Measurements from ENCODE around the gene AGFG2. TPM values are rescaled to one million over a fixed set of nuclear protein-coding genes. Genes with fewer than 3 reads are reported as not detected.
"Not testable (repeated sequence)": the region's sequence is repeated elsewhere in the genome, so short reads cannot be mapped to it uniquely, and the experiment has no call there.

AGFG2 gene
- total RNA-seq, 2 donors from 2014 or later: 20.4 to 24.6 TPM

GRCh38 chr7:100540073-100540723 lies 1.2 kb downstream of the AGFG2 start:
- DNase-seq (peak; percentile 89 to 96 (median 94)), ATAC-seq (peak; percentile 64)
- H3K4me1 ChIP-seq: peaks cover 58% of the 10 kb centered on the region
- intact Hi-C loops (cut with DNase I): no loop called here
- no peaks in the 10 kb centered on the region for H3K27me3 ChIP-seq
- TF ChIP-seq POLR2A (IDR thresholded peaks at IDR 0.05): peak in 1 of 3 donors; percentile 4
- TF ChIP-seq, protein P1, sequence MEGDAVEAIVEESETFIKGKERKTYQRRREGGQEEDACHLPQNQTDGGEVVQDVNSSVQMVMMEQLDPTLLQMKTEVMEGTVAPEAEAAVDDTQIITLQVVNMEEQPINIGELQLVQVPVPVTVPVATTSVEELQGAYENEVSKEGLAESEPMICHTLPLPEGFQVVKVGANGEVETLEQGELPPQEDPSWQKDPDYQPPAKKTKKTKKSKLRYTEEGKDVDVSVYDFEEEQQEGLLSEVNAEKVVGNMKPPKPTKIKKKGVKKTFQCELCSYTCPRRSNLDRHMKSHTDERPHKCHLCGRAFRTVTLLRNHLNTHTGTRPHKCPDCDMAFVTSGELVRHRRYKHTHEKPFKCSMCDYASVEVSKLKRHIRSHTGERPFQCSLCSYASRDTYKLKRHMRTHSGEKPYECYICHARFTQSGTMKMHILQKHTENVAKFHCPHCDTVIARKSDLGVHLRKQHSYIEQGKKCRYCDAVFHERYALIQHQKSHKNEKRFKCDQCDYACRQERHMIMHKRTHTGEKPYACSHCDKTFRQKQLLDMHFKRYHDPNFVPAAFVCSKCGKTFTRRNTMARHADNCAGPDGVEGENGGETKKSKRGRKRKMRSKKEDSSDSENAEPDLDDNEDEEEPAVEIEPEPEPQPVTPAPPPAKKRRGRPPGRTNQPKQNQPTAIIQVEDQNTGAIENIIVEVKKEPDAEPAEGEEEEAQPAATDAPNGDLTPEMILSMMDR (IDR thresholded peaks at IDR 0.05): no peak
- no peaks in the 10 kb centered on the region for H3K9me3 ChIP-seq
- H3K4me3 ChIP-seq: peak overlapping the region in 1 of 2 donors; percentile 61
- peak overlapping the region; percentile 86 to 97 (median 92) for H3K27ac ChIP-seq
- 9 to 11% methylated on average over 6 of the region's 6 CpGs for WGBS, 2 donors
- no peaks in the 10 kb centered on the region for H3K36me3 ChIP-seq (replicated peaks in 1 of 2; ENCODE audit: insufficient read depth in 1 of 2, low read depth in 2 of 2)

GRCh38 chr7:100541309-100541708 lies 2.3 kb downstream of the AGFG2 start:
- ATAC-seq; intact Hi-C loops (cut with DNase I); H3K27me3 ChIP-seq; H3K36me3 ChIP-seq (replicated peaks in 1 of 2; ENCODE audit: insufficient read depth in 1 of 2, low read depth in 2 of 2); H3K4me3 ChIP-seq; DNase-seq; H3K9me3 ChIP-seq: not testable (repeated sequence)
- 71 to 82% methylated on average over 7 of the region's 7 CpGs for WGBS, 2 donors
- Histone ChIP-seq H3K27ac (peak overlapping the region in 3 of 4 donors; percentile 27 to 97 (median 90)), H3K4me1 (peaks cover 70% of the 10 kb centered on the region)

DNA sequence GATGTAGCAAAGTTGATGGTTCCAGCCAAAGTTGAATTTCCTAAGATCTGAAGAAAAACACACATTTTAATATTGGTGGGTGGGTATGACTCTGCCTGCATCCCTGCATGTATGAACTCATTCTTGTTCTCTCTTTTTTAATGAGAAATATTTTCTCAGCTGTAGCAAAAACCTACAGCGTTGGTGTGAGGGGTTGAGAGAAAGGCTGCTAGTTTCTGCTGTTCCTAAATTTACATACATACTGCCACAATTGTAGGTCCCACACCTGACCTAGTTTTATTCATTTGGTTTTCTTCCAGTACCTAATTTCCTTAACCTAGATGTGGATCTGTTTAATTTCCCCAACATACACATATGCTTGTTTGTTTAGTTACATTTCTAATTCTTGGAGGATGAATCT lies 4.6 kb downstream of the AGFG2 start:
- Histone ChIP-seq H3K4me3 (no peak overlapping the region), H3K9me3 (no peaks in the 10 kb centered on the region), H3K36me3 (replicated peaks in 1 of 2; ENCODE audit: insufficient read depth in 1 of 2, low read depth in 2 of 2) (no peaks in the 10 kb centered on the region), H3K4me1 (peaks cover 88% of the 10 kb centered on the region), H3K27me3 (no peaks in the 10 kb centered on the region), H3K27ac (peak overlapping the region; percentile 89 to 98 (median 95))
- TF ChIP-seq, protein P1 (IDR thresholded peaks at IDR 0.05): no peak
- no peak for TF ChIP-seq POLR2A (IDR thresholded peaks at IDR 0.05)
- intact Hi-C loops (cut with DNase I): no loop called here
- DNase-seq (no peak), ATAC-seq (no peak)
- 60 to 63% methylated on average over 1 of the region's 1 CpG for WGBS, 2 donors

- ATAC-seq: no peak
- no peaks in the 10 kb centered on the region for H3K9me3 ChIP-seq
- H3K27ac ChIP-seq: peak overlapping the region; percentile 89 to 98 (median 95)
- WGBS, 2 donors: 14 to 19% methylated on average over 5 of the region's 5 CpGs
- no peak for DNase-seq
- H3K4me1 ChIP-seq: peaks cover 94% of the 10 kb centered on the region
- TF ChIP-seq, protein P1 (IDR thresholded peaks at IDR 0.05): no peak
- no peak for TF ChIP-seq POLR2A (IDR thresholded peaks at IDR 0.05)
- H3K27me3 ChIP-seq: no peaks in the 10 kb centered on the region
- no peaks in the 10 kb centered on the region for H3K36me3 ChIP-seq (replicated peaks in 1 of 2; ENCODE audit: insufficient read depth in 1 of 2, low read depth in 2 of 2)
- intact Hi-C loops (cut with DNase I): no loop called here
- no peak overlapping the region for H3K4me3 ChIP-seq
Observed at GRCh38 chr7:100544386-100544785, 5.4 kb downstream of the AGFG2 start.

GRCh38 chr7:100544967-100545359 lies 6.0 kb downstream of the AGFG2 start:
- Histone ChIP-seq H3K9me3 (no peaks in the 10 kb centered on the region), H3K4me1 (peaks cover 92% of the 10 kb centered on the region), H3K36me3 (replicated peaks in 1 of 2; ENCODE audit: insufficient read depth in 1 of 2, low read depth in 2 of 2) (no peaks in the 10 kb centered on the region), H3K4me3 (no peak overlapping the region), H3K27ac (peak overlapping the region; percentile 89 to 98 (median 95)), H3K27me3 (no peaks in the 10 kb centered on the region)
- intact Hi-C loops (cut with DNase I): no loop called here
- DNase-seq (peak in 3 of 4 donors; percentile 41 to 74 (median 55)), ATAC-seq (peak; percentile 40)
- 13 to 16% methylated on average over 1 of the region's 1 CpG for WGBS, 2 donors
- peak in 2 of 3 donors; percentile 10 to 25 for TF ChIP-seq POLR2A (IDR thresholded peaks at IDR 0.05)
- TF ChIP-seq, protein P1 (IDR thresholded peaks at IDR 0.05): no peak
